HG02970 (cell line): ENCODE data around the gene LSR.
"Not testable (repeated sequence)": the region's sequence is repeated elsewhere in the genome, so short reads cannot be mapped to it uniquely, and the experiment has no call there.

ENCODE experiments used
- ATAC-seq: cut with Tn5 transposase; IDR thresholded peaks from one replicate; pipeline ENCODE4 v1.9.1; 2021; ENCODE audit warnings: mild to moderate bottlenecking, moderate library complexity, moderate number of reproducible peaks; ENCODE audit not compliant: unreplicated experiment, low FRiP score

LSR gene

GRCh38 chr19:35217649-35217990, 31.2 kb upstream of the LSR start:
- ATAC-seq, result no peak

GRCh38 chr19:35219008-35219407, 29.8 kb upstream of the LSR start:
- no peak for ATAC-seq

- ATAC-seq, result no peak
These were observed 28.4 kb upstream of the LSR start for GRCh38 chr19:35220315-35220921.

- ATAC-seq, result not testable (repeated sequence)
These were observed 27.7 kb upstream of the LSR start for GRCh38 chr19:35220973-35221590.

- ATAC-seq, result no peak
These were observed 26.3 kb upstream of the LSR start for GRCh38 chr19:35222373-35223015.

- no peak for ATAC-seq
These were observed 25.6 kb upstream of the LSR start for GRCh38 chr19:35223084-35223790.

- no peak for ATAC-seq
These were observed 24.8 kb upstream of the LSR start for GRCh38 chr19:35223862-35224505.

GRCh38 chr19:35224681-35225571, 23.9 kb upstream of the LSR start:
- no peak for ATAC-seq

GRCh38 chr19:35225951-35226350, 22.9 kb upstream of the LSR start:
- ATAC-seq, result no peak

- no peak for ATAC-seq
These were observed 22.1 kb upstream of the LSR start for GRCh38 chr19:35226748-35227147.

GRCh38 chr19:35228177-35228930, 20.4 kb upstream of the LSR start, which contains the start of gene FAM187B:
FAM187B (minus strand) TSS chr19:35228739; CDS start chr19:35228680, 59 bp downstream.
- no peak for ATAC-seq

- no peak for ATAC-seq
These were observed 19.2 kb upstream of the LSR start for GRCh38 chr19:35229601-35230000.

- no peak for ATAC-seq
These were observed 16.7 kb upstream of the LSR start for GRCh38 chr19:35231956-35232645.

GRCh38 chr19:35232912-35233311, 15.9 kb upstream of the LSR start:
- ATAC-seq, result no peak

GRCh38 chr19:35236638-35237400, 12.0 kb upstream of the LSR start:
- ATAC-seq, result no peak

GRCh38 chr19:35239597-35239996, 9.2 kb upstream of the LSR start:
- not testable (repeated sequence) for ATAC-seq

- no peak for ATAC-seq
These were observed 8.5 kb upstream of the LSR start for GRCh38 chr19:35240327-35240726.

GRCh38 chr19:35241417-35241816, 7.4 kb upstream of the LSR start:
- ATAC-seq, result no peak
